PFSK-1 (cell line): ENCODE results near the gene ADAD1.

Source experiments
- FOXP2 ChIP-seq: optimal IDR thresholded peaks from 2 replicates; pipeline ENCODE3; 2011; ENCODE audit warnings: borderline replicate concordance, control low read depth, inconsistent platforms; ENCODE audit not compliant: insufficient read depth; ENCODE audit errors: extremely low read length, extremely low read depth
- POLR2AphosphoS5 ChIP-seq: IDR thresholded peaks from 2 replicates; pipeline ENCODE4 v1.6.1; 2012; ENCODE audit warnings: low read depth, mild to moderate bottlenecking, control low read depth, low read length, moderate library complexity
- REST ChIP-seq, 2 experiments: IDR thresholded peaks; 2 replicates each; pipeline versions ENCODE4 v1.6.1 to v1.8.0; 2011 to 2012; ENCODE audit warnings: low read depth in 2 of 2, low read length in 2 of 2, control low read depth in 1 of 2, inconsistent platforms in 1 of 2, mild to moderate bottlenecking in 1 of 2, moderate library complexity in 1 of 2; ENCODE audit not compliant: insufficient read depth in 1 of 2
- SIN3A ChIP-seq: IDR thresholded peaks from 2 replicates; pipeline ENCODE4 v1.6.1; 2012; ENCODE audit warnings: mild to moderate bottlenecking, low read length, moderate library complexity, borderline replicate concordance; ENCODE audit not compliant: insufficient read depth
- TAF1 ChIP-seq: IDR thresholded peaks from 2 replicates; pipeline ENCODE4 v1.6.1; 2012; ENCODE audit warnings: low read length, control low read depth, borderline replicate concordance; ENCODE audit not compliant: insufficient read depth

- TF ChIP-seq REST (IDR thresholded peaks at IDR 0.05; ENCODE audit: insufficient read depth in 1 of 2, low read depth in 2 of 2, low read length in 2 of 2): no peak
- no peak for TF ChIP-seq POLR2AphosphoS5
- TF ChIP-seq TAF1: no peak
- no peak for TF ChIP-seq SIN3A
- TF ChIP-seq FOXP2: no peak
Measured at GRCh38 chr4:122393276-122393675, 14.5 kb downstream of the ADAD1 start.
